HEK293T (cell line): ENCODE measurements around the gene IP6K2.

Source experiments
- CTCF ChIA-PET: fragments of 350-600 bp; formaldehyde crosslinking; extraction: SDS; loops from one replicate; lab custom pipeline; 2021; ENCODE audit warnings: antibody characterized with exemption, inconsistent platforms; lab: Yijun Ruan, JAX
- POLR2A ChIA-PET: fragments of 350-600 bp; formaldehyde crosslinking; extraction: SDS; loops from one replicate; lab custom pipeline; 2020; ENCODE audit warnings: antibody characterized with exemption, inconsistent platforms; lab: Yijun Ruan, JAX
- DNase-seq: peaks from one replicate; pipeline ENCODE4 v3.0.0; 2012; ENCODE audit warnings: mixed read lengths; ENCODE audit errors: extremely low spot score
- ARNT ChIP-seq: fragments of 450-650 bp; IDR thresholded peaks from 2 replicates; pipeline ENCODE4 v1.6.1; 2017; ENCODE audit warnings: mild to moderate bottlenecking
- BHLHE40 ChIP-seq: fragments of 450-650 bp; IDR thresholded peaks from 2 replicates; pipeline ENCODE4 v1.6.1; 2016; ENCODE audit warnings: mild to moderate bottlenecking, moderate library complexity, borderline replicate concordance
- CTBP1 ChIP-seq: fragments of 450-650 bp; IDR thresholded peaks from 2 replicates; pipeline ENCODE4 v1.6.1; 2016; ENCODE audit warnings: borderline replicate concordance
- ELF4 ChIP-seq: fragments of 450-650 bp; IDR thresholded peaks from 2 replicates; pipeline ENCODE4 v1.6.1; 2017; ENCODE audit warnings: antibody characterized with exemption
- FOXA1 ChIP-seq: fragments of 450-650 bp; IDR thresholded peaks from 2 replicates; pipeline ENCODE4 v1.6.1; 2016; ENCODE audit warnings: mild to moderate bottlenecking
- FOXK2 ChIP-seq: fragments of 450-650 bp; IDR thresholded peaks from 2 replicates; pipeline ENCODE4 v1.6.1; 2016; ENCODE audit warnings: mild to moderate bottlenecking
- FOXM1 ChIP-seq: fragments of 450-650 bp; IDR thresholded peaks from 2 replicates; pipeline ENCODE4 v1.6.1; 2017; ENCODE audit warnings: mild to moderate bottlenecking, borderline replicate concordance
- HDGF ChIP-seq: fragments of 450-650 bp; IDR thresholded peaks from 2 replicates; pipeline ENCODE4 v1.6.1; 2017; ENCODE audit warnings: antibody characterized with exemption, borderline replicate concordance
- L3MBTL2 ChIP-seq: fragments of 450-650 bp; conservative IDR thresholded peaks from 2 replicates; pipeline ENCODE4 v1.6.1; 2016; ENCODE audit warnings: mild to moderate bottlenecking
- LEF1 ChIP-seq: fragments of 450-650 bp; IDR thresholded peaks from 2 replicates; pipeline ENCODE4 v1.6.1; 2017; ENCODE audit warnings: mild to moderate bottlenecking, borderline replicate concordance
- NFRKB ChIP-seq: fragments of 450-650 bp; IDR thresholded peaks from 2 replicates; pipeline ENCODE4 v1.6.1; 2016; ENCODE audit warnings: mild to moderate bottlenecking, moderate library complexity
- PKNOX1 ChIP-seq: fragments of 450-650 bp; IDR thresholded peaks from 2 replicates; pipeline ENCODE4 v1.6.1; 2016
- SP1 ChIP-seq: fragments of 450-650 bp; IDR thresholded peaks from 2 replicates; pipeline ENCODE4 v1.6.1; 2017
- SUZ12 ChIP-seq: fragments of 450-650 bp; IDR thresholded peaks from 2 replicates; pipeline ENCODE4 v1.6.1; 2016; ENCODE audit warnings: mild to moderate bottlenecking
- TARDBP ChIP-seq: fragments of 450-650 bp; IDR thresholded peaks from 2 replicates; pipeline ENCODE4 v1.6.1; 2016
- ZNF384 ChIP-seq: fragments of 450-650 bp; IDR thresholded peaks from 2 replicates; pipeline ENCODE4 v1.6.1; 2016

IP6K2 gene

GRCh38 chr3:48684054-48684349 is 33.0 kb downstream of the IP6K2 start:
- CTCF ChIA-PET, result interaction anchor here (0.6 to 1.3 kb wide), 2 partner anchors 14 to 20 kb away, joined by 5 to 7 read pairs; no protein-coding TSS in a partner anchor
- TF ChIP-seq HDGF, result no peak
- TF ChIP-seq ARNT, result no peak
- TF ChIP-seq L3MBTL2, result no peak
- no peak for TF ChIP-seq NFRKB
- TF ChIP-seq FOXK2, result no peak
- TF ChIP-seq SUZ12, result no peak
- no peak for TF ChIP-seq BHLHE40
- no peak for TF ChIP-seq FOXA1
- no peak for TF ChIP-seq TARDBP
- TF ChIP-seq LEF1, result no peak
- TF ChIP-seq SP1, result no peak
- TF ChIP-seq PKNOX1, result no peak
- no peak for TF ChIP-seq ELF4
- no peak for TF ChIP-seq ZNF384
- TF ChIP-seq CTBP1, result no peak
- POLR2A ChIA-PET, result interaction anchor here (1.5 to 2.1 kb wide), 2 partner anchors 13 to 21 kb away, joined by 4 to 18 read pairs; partner anchors contain the start of gene CELSR3
- no peak for DNase-seq

- DNase-seq, result no peak
- ChIA-PET POLR2A (no interaction called here), CTCF (no interaction called here)
- no peak for TF ChIP-seq HDGF
Measured at GRCh38 chr3:48682786-48683185, 34.2 kb downstream of the IP6K2 start.

- POLR2A ChIA-PET, result no interaction called here
- no peak for TF ChIP-seq NFRKB
- TF ChIP-seq FOXA1, result no peak
- TF ChIP-seq L3MBTL2, result no peak
- no peak for TF ChIP-seq FOXK2
- no peak for TF ChIP-seq HDGF
- TF ChIP-seq PKNOX1, result no peak
- no peak for TF ChIP-seq SP1
- no peak for TF ChIP-seq ZNF384
- TF ChIP-seq CTBP1, result no peak
- no peak for TF ChIP-seq FOXM1
- TF ChIP-seq ARNT, result no peak
- no peak for TF ChIP-seq ELF4
- no peak for TF ChIP-seq SUZ12
- TF ChIP-seq LEF1, result no peak
- no peak for DNase-seq
- CTCF ChIA-PET, result no interaction called here
Measured at GRCh38 chr3:48681974-48682610, 34.9 kb downstream of the IP6K2 start.

- ChIA-PET CTCF (no interaction called here), POLR2A (no interaction called here)
- DNase-seq, result no peak
- TF ChIP-seq PKNOX1 (no peak), FOXA1 (no peak), CTBP1 (no peak), LEF1 (no peak), FOXM1 (no peak), L3MBTL2 (no peak), SUZ12 (no peak), FOXK2 (no peak), SP1 (no peak)
Measured at GRCh38 chr3:48681541-48681880, 35.5 kb downstream of the IP6K2 start.

- no peak for TF ChIP-seq BHLHE40
- no peak for TF ChIP-seq L3MBTL2
- TF ChIP-seq FOXM1, result no peak
- TF ChIP-seq ELF4, result no peak
- TF ChIP-seq PKNOX1, result no peak
- TF ChIP-seq TARDBP, result no peak
- TF ChIP-seq SUZ12, result no peak
- no peak for TF ChIP-seq NFRKB
- no peak for TF ChIP-seq FOXK2
- TF ChIP-seq LEF1, result no peak
- TF ChIP-seq HDGF, result no peak
- no peak for TF ChIP-seq SP1
- TF ChIP-seq CTBP1, result no peak
- TF ChIP-seq FOXA1, result no peak
- no peak for TF ChIP-seq ARNT
- TF ChIP-seq ZNF384, result no peak
- POLR2A ChIA-PET, result no interaction called here
- DNase-seq, result no peak
- CTCF ChIA-PET, result no interaction called here
Measured at GRCh38 chr3:48680811-48681540, 36.0 kb downstream of the IP6K2 start.
